Endodermal cell (in vitro differentiated cells): Measurements from ENCODE around the gene FAM98B. TPM values are rescaled to one million over a fixed set of nuclear protein-coding genes. Genes with fewer than 3 reads are reported as not detected.

Experiments
- DNase-seq: peaks from one replicate; pipeline ENCODE4 v3.0.0-alpha.2; 2017
- H3K27ac ChIP-seq: 2 replicates; pipeline ENCODE4 v1.5.1; 2013; ENCODE audit warnings: mild to moderate bottlenecking, low read depth, low read length, moderate library complexity
- H3K27me3 ChIP-seq: 2 replicates; pipeline ENCODE4 v1.6.1; 2013; ENCODE audit warnings: mild to moderate bottlenecking, low read length, moderate library complexity; ENCODE audit not compliant: insufficient read depth, control insufficient read depth, poor library complexity, severe bottlenecking
- H3K36me3 ChIP-seq: 2 replicates; pipeline ENCODE4 v1.7.0; 2013; ENCODE audit warnings: mild to moderate bottlenecking, low read length, moderate library complexity; ENCODE audit not compliant: control insufficient read depth, insufficient read depth
- H3K4me1 ChIP-seq: one replicate; pipeline ENCODE4 v1.7.0; 2013; ENCODE audit warnings: low read length; ENCODE audit not compliant: control insufficient read depth, insufficient read depth
- H3K4me3 ChIP-seq: 2 replicates; pipeline ENCODE4 v1.5.1; 2013; ENCODE audit warnings: mild to moderate bottlenecking, low read length, moderate library complexity
- H3K9ac ChIP-seq: 2 replicates; pipeline ENCODE4 v1.6.1; 2013; ENCODE audit warnings: mild to moderate bottlenecking, low read length, moderate library complexity; ENCODE audit not compliant: poor library complexity, severe bottlenecking; ENCODE audit errors: extremely low read depth
- H3K9me3 ChIP-seq: 2 replicates; pipeline ENCODE4 v1.6.1; 2013; ENCODE audit warnings: mild to moderate bottlenecking, low read length, moderate library complexity; ENCODE audit not compliant: control insufficient read depth
- H3K27ac Mint-ChIP-seq: 2 replicates; pipeline ENCODE4 v1.8.0; 2020; ENCODE audit warnings: mixed read lengths
- H3K27me3 Mint-ChIP-seq: 2 replicates; pipeline ENCODE4 v1.8.0; 2021; ENCODE audit warnings: mild to moderate bottlenecking, mixed read lengths; ENCODE audit not compliant: insufficient read depth
- H3K36me3 Mint-ChIP-seq: 2 replicates; pipeline ENCODE4 v1.8.0; 2020; ENCODE audit warnings: low read depth, mixed read lengths
- H3K4me1 Mint-ChIP-seq: 2 replicates; pipeline ENCODE4 v1.8.0; 2020; ENCODE audit warnings: mixed read lengths
- H3K4me3 Mint-ChIP-seq: 2 replicates; pipeline ENCODE4 v1.8.0; 2020; ENCODE audit warnings: mild to moderate bottlenecking, moderate library complexity, mixed read lengths
- H3K9me3 Mint-ChIP-seq: 2 replicates; pipeline ENCODE4 v1.8.0; 2020; ENCODE audit warnings: mild to moderate bottlenecking, mixed read lengths
- CTCF ChIP-seq: fragments of 200-600 bp; sonication (generic); conservative IDR thresholded peaks from 2 replicates; pipeline ENCODE4 v1.5.0; 2021; ENCODE audit warnings: antibody characterized with exemption, mild to moderate bottlenecking
- WGBS, 2 experiments: methylation state at CpG; one replicate each; pipeline versions ENCODE4 v1.1.5 to v1.1.7; 2013; ENCODE audit warnings: missing lambda C conversion rate in 2 of 2, mixed read lengths in 1 of 2; ENCODE audit not compliant: insufficient coverage in 1 of 2, insufficient read length in 1 of 2; 5-methylcytosine and 5-hydroxymethylcytosine counted together
- total RNA-seq, 2 donors: library from RNA; stranded (reverse); fragmentation: NEBNext Ultra II Directional in 1 of 2; extraction: Animal tissue kit (Norgen Biotek cat#: 25700) in 1 of 2; gene quantifications; 2 replicates in 1 of 2; 3 replicates in 1 of 2; pipeline ENCODE4 v1.2.1, GENCODE V29; 2021

FAM98B gene
- total RNA-seq, 2 donors from 2014 or later, result 54.3 to 55.9 TPM

GRCh38 chr15:38517312-38517975 is 63.5 kb downstream of the FAM98B start:
- H3K36me3 ChIP-seq, result no peaks in the 10 kb centered on the region
- Mint-ChIP-seq H3K27me3 (peaks cover 4% of the 10 kb centered on the region), H3K4me3 (no peak overlapping the region), H3K4me1 (peaks cover 9% of the 10 kb centered on the region), H3K36me3 (peaks cover 10% of the 10 kb centered on the region), H3K27ac (no peak overlapping the region), H3K9me3 (no peaks in the 10 kb centered on the region)
- H3K4me1 ChIP-seq, result no peaks in the 10 kb centered on the region
- 90 to 100% methylated on average over 2 of the region's 2 CpGs for WGBS, 2 experiments
- no peak for TF ChIP-seq CTCF
- no peak overlapping the region for H3K27ac ChIP-seq
- H3K27me3 ChIP-seq, result no peaks in the 10 kb centered on the region
- H3K4me3 ChIP-seq, result no peak overlapping the region
- H3K9ac ChIP-seq, result no peak overlapping the region
- H3K9me3 ChIP-seq, result no peaks in the 10 kb centered on the region
- DNase-seq, result no peak

GRCh38 chr15:38518084-38518483 is 64.2 kb downstream of the FAM98B start:
- H3K9me3 ChIP-seq, result no peaks in the 10 kb centered on the region
- H3K27ac ChIP-seq, result no peak overlapping the region
- no peaks in the 10 kb centered on the region for H3K36me3 ChIP-seq
- H3K4me3 ChIP-seq, result no peak overlapping the region
- H3K4me1 ChIP-seq, result no peaks in the 10 kb centered on the region
- Mint-ChIP-seq H3K36me3 (peaks cover 7% of the 10 kb centered on the region), H3K27me3 (peaks cover 4% of the 10 kb centered on the region), H3K9me3 (no peaks in the 10 kb centered on the region), H3K4me3 (no peak overlapping the region), H3K4me1 (peaks cover 13% of the 10 kb centered on the region), H3K27ac (no peak overlapping the region)
- no peak for TF ChIP-seq CTCF
- DNase-seq, result no peak
- 81 to 86% methylated on average over 1 to 4 of the region's 4 CpGs for WGBS, 2 experiments
- no peak overlapping the region for H3K9ac ChIP-seq
- no peaks in the 10 kb centered on the region for H3K27me3 ChIP-seq

GRCh38 chr15:38520035-38520434 is 66.1 kb downstream of the FAM98B start:
- H3K9me3 Mint-ChIP-seq, result no peaks in the 10 kb centered on the region
- H3K9me3 ChIP-seq, result no peaks in the 10 kb centered on the region
- H3K36me3 ChIP-seq, result no peaks in the 10 kb centered on the region
- no peak for DNase-seq
- peaks cover 8% of the 10 kb centered on the region for H3K4me1 Mint-ChIP-seq
- H3K9ac ChIP-seq, result no peak overlapping the region
- H3K27ac ChIP-seq, result no peak overlapping the region
- no peaks in the 10 kb centered on the region for H3K27me3 ChIP-seq
- H3K4me3 Mint-ChIP-seq, result no peak overlapping the region
- no peak overlapping the region for H3K27ac Mint-ChIP-seq
- peaks cover 9% of the 10 kb centered on the region for H3K27me3 Mint-ChIP-seq
- no peak for TF ChIP-seq CTCF
- peaks cover 10% of the 10 kb centered on the region for H3K36me3 Mint-ChIP-seq
- no peak overlapping the region for H3K4me3 ChIP-seq
- 80 to 95% methylated on average over 1 to 3 of the region's 3 CpGs for WGBS, 2 experiments
- H3K4me1 ChIP-seq, result no peaks in the 10 kb centered on the region
